Neural cell (in vitro differentiated cells): ENCODE data around the gene P2RX1.

ENCODE experiments used
- EP300 ChIP-seq: fragments of 450-650 bp; conservative IDR thresholded peaks from 2 replicates; pipeline ENCODE4 v1.6.1; 2014; ENCODE audit warnings: antibody characterized with exemption, mild to moderate bottlenecking, moderate library complexity; ENCODE audit not compliant: poor library complexity, severe bottlenecking
- EZH2 ChIP-seq: fragments of 200-600, 300-800 bp; shearing (Covaris generic), sonication (generic); IDR thresholded peaks from 2 replicates; pipeline ENCODE4 v1.6.1; 2014; ENCODE audit warnings: antibody characterized with exemption, low read length, borderline replicate concordance, mild to moderate bottlenecking; ENCODE audit not compliant: insufficient read depth, poor library complexity, severe bottlenecking
- POLR2AphosphoS5 ChIP-seq: IDR thresholded peaks from 2 replicates; pipeline ENCODE4 v1.6.1; 2012
- RAD21 ChIP-seq: fragments of 450-650 bp; conservative IDR thresholded peaks from 2 replicates; pipeline ENCODE4 v1.6.1; 2014; ENCODE audit warnings: antibody characterized with exemption, mild to moderate bottlenecking, moderate library complexity
- SMC3 ChIP-seq: fragments of 450-650 bp; conservative IDR thresholded peaks from 2 replicates; pipeline ENCODE4 v1.6.1; 2014; ENCODE audit warnings: antibody characterized with exemption, mild to moderate bottlenecking, moderate library complexity; ENCODE audit not compliant: poor library complexity
- TAF1 ChIP-seq: IDR thresholded peaks from 2 replicates; pipeline ENCODE4 v1.6.1; 2012; ENCODE audit warnings: low read depth
- TF ChIP-seq, protein P1 (sequence below): fragments of 450-650 bp; IDR thresholded peaks from 2 replicates; pipeline ENCODE4 v1.5.1; 2014; ENCODE audit warnings: antibody characterized with exemption, mild to moderate bottlenecking, moderate library complexity; ENCODE audit not compliant: poor library complexity, severe bottlenecking
- TF ChIP-seq, protein P2 (sequence below): IDR thresholded peaks from 2 replicates; pipeline ENCODE4 v1.6.1; 2012; ENCODE audit warnings: borderline replicate concordance

DNA sequence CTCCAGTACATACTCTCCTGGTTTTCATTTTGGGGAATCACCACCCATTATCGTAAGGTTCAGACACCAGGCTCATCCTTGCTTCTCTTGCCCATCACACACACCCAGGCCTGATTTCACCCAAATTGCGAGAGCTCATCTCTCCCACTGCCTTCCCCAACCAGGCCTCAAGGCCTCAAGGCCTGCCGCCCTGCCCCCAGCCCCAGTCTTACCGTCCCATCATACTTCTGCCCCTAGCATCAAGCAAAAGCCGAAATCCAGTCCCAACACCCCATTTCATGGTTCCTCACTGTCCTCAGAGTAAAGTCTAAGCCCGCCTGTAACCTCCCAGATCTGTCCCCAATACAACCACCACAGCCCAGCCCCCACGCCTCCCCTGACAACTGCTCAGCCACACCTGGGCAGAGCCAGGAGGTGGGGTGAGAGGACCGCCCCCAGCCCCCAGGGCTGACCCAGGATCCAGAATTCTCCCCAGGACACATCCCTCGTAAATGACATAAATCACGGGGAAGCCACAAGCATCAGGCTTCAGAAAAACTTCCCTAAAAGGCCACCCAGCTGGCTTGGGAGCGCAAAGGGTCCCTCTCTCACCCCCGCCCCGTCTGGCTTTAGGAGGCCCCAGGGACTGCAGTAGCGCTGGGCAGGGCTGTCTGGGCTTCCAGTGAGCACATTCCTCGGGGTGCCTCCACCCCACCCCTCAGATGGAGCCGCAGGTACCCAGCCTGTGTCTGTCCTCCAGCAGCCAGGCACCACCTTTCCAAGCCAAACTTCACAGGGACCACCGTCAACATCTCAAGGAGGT, 9.6 kb upstream of the P2RX1 start:
- TF ChIP-seq, protein P1, sequence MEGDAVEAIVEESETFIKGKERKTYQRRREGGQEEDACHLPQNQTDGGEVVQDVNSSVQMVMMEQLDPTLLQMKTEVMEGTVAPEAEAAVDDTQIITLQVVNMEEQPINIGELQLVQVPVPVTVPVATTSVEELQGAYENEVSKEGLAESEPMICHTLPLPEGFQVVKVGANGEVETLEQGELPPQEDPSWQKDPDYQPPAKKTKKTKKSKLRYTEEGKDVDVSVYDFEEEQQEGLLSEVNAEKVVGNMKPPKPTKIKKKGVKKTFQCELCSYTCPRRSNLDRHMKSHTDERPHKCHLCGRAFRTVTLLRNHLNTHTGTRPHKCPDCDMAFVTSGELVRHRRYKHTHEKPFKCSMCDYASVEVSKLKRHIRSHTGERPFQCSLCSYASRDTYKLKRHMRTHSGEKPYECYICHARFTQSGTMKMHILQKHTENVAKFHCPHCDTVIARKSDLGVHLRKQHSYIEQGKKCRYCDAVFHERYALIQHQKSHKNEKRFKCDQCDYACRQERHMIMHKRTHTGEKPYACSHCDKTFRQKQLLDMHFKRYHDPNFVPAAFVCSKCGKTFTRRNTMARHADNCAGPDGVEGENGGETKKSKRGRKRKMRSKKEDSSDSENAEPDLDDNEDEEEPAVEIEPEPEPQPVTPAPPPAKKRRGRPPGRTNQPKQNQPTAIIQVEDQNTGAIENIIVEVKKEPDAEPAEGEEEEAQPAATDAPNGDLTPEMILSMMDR, result no peak
- TF ChIP-seq POLR2AphosphoS5 (no peak), SMC3 (no peak), TAF1 (no peak), EZH2 (no peak), RAD21 (no peak), EP300 (no peak)
- TF ChIP-seq, protein P2, sequence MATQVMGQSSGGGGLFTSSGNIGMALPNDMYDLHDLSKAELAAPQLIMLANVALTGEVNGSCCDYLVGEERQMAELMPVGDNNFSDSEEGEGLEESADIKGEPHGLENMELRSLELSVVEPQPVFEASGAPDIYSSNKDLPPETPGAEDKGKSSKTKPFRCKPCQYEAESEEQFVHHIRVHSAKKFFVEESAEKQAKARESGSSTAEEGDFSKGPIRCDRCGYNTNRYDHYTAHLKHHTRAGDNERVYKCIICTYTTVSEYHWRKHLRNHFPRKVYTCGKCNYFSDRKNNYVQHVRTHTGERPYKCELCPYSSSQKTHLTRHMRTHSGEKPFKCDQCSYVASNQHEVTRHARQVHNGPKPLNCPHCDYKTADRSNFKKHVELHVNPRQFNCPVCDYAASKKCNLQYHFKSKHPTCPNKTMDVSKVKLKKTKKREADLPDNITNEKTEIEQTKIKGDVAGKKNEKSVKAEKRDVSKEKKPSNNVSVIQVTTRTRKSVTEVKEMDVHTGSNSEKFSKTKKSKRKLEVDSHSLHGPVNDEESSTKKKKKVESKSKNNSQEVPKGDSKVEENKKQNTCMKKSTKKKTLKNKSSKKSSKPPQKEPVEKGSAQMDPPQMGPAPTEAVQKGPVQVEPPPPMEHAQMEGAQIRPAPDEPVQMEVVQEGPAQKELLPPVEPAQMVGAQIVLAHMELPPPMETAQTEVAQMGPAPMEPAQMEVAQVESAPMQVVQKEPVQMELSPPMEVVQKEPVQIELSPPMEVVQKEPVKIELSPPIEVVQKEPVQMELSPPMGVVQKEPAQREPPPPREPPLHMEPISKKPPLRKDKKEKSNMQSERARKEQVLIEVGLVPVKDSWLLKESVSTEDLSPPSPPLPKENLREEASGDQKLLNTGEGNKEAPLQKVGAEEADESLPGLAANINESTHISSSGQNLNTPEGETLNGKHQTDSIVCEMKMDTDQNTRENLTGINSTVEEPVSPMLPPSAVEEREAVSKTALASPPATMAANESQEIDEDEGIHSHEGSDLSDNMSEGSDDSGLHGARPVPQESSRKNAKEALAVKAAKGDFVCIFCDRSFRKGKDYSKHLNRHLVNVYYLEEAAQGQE, result no peak
